ENCODE results near the gene KRT77.

KRT77 gene

GRCh38 chr12:52691076-52691840 is 12.1 kb downstream of the KRT77 start:
- no peak for DNase-seq

- DNase-seq: no peak
These were observed 12.8 kb downstream of the KRT77 start for GRCh38 chr12:52690351-52691075.

- DNase-seq: no peak
These were observed 13.4 kb downstream of the KRT77 start for GRCh38 chr12:52689936-52690335.

- DNase-seq: no peak
These were observed 14.1 kb downstream of the KRT77 start for GRCh38 chr12:52689239-52689638.

GRCh38 chr12:52688481-52688880 is 14.8 kb downstream of the KRT77 start:
- DNase-seq: no peak

- DNase-seq: no peak
These were observed 15.6 kb downstream of the KRT77 start for GRCh38 chr12:52687497-52688385.

GRCh38 chr12:52686756-52687487 is 16.4 kb downstream of the KRT77 start:
- no peak for DNase-seq

GRCh38 chr12:52686063-52686462 is 17.3 kb downstream of the KRT77 start:
- no peak for DNase-seq

- DNase-seq: no peak
These were observed 17.9 kb downstream of the KRT77 start for GRCh38 chr12:52685406-52685890.

- no peak for DNase-seq
These were observed 18.9 kb downstream of the KRT77 start for GRCh38 chr12:52684431-52684830.

GRCh38 chr12:52683575-52684300 is 19.6 kb downstream of the KRT77 start:
- no peak for DNase-seq

GRCh38 chr12:52682938-52683574 is 20.3 kb downstream of the KRT77 start:
- no peak for DNase-seq

- no peak for DNase-seq
These were observed 21.0 kb downstream of the KRT77 start for GRCh38 chr12:52682381-52682660.

- DNase-seq: no peak
These were observed 21.6 kb downstream of the KRT77 start for GRCh38 chr12:52681526-52682380.

- no peak for DNase-seq
These were observed 23.0 kb downstream of the KRT77 start, which contains the start of gene KRT1 for GRCh38 chr12:52680363-52680762. TSS of gene KRT1 (minus strand) at chr12:52680407. CDS start at chr12:52680348, 59 bp downstream.

- no peak for DNase-seq
These were observed 23.4 kb downstream of the KRT77 start for GRCh38 chr12:52679875-52680274.

- DNase-seq: no peak
These were observed 25.7 kb downstream of the KRT77 start for GRCh38 chr12:52677671-52678070.

GRCh38 chr12:52677126-52677525 is 26.2 kb downstream of the KRT77 start:
- no peak for DNase-seq

- DNase-seq: no peak
These were observed 27.2 kb downstream of the KRT77 start for GRCh38 chr12:52676163-52676562.

- DNase-seq: no peak
These were observed 28.0 kb downstream of the KRT77 start for GRCh38 chr12:52675301-52675701.

- no peak for DNase-seq
These were observed 28.9 kb downstream of the KRT77 start for GRCh38 chr12:52674433-52674775.

Measured in MV-4-11 (cell line).